Endothelial cell of umbilical vein (primary cell): ENCODE results near the gene FGF22. TPM values are rescaled to one million over a fixed set of nuclear protein-coding genes. Genes with fewer than 3 reads are reported as not detected.
A peak's percentile ranks its signal among the peaks of the same experiment; 100 is the strongest.

Experiments
- BruUV-seq: library from RNA; stranded (reverse); fragments of 400-500 nt; replicated peaks from 2 replicates; lab custom pipeline; 2021; lab: Mats Ljungman, UMichigan
- CTCF ChIA-PET: fragments of 300-600, 350-600 bp; sonication (Branson Sonifier 250); formaldehyde crosslinking; loops from one replicate; lab custom pipeline; 2021; ENCODE audit warnings: antibody characterized with exemption, inconsistent platforms; lab: Charles Lee
- POLR2A ChIA-PET: fragments of 300-600, 350-600 bp; sonication (Branson Sonifier 250); formaldehyde crosslinking; loops from one replicate; lab custom pipeline; 2021; ENCODE audit warnings: antibody characterized with exemption, inconsistent platforms; lab: Charles Lee
- DNase-seq: peaks from one replicate; pipeline ENCODE4 v3.0.0-alpha.2; 2011; ENCODE audit warnings: low read depth, low spot score
- FAIRE-seq: peaks from 2 replicates; lab custom pipeline; 2011; peaks lifted over from hg19 to GRCh38; lab: Jason Lieb, UNC
- H2AFZ ChIP-seq: 2 replicates; pipeline ENCODE4 v1.6.0; 2012; ENCODE audit warnings: low read depth, low read length, control low read depth, inconsistent platforms
- H3K27ac ChIP-seq: 2 replicates; pipeline ENCODE4 v1.5.1; 2011; ENCODE audit warnings: low read depth, mild to moderate bottlenecking, control low read depth, low read length, moderate library complexity; ENCODE audit not compliant: insufficient read depth
- H3K27me3 ChIP-seq, 2 experiments: 2 replicates each; pipeline versions ENCODE4 v1.6.0 to v1.6.1; 2011; ENCODE audit warnings: low read length in 2 of 2, mixed read lengths in 1 of 2; ENCODE audit not compliant: control insufficient read depth in 2 of 2, insufficient read depth in 2 of 2
- H3K36me3 ChIP-seq, 2 experiments: 2 replicates in 1 of 2; 3 replicates in 1 of 2; pipeline ENCODE4 v1.5.1; 2011; ENCODE audit warnings: low read length in 2 of 2, mild to moderate bottlenecking in 1 of 2, moderate library complexity in 1 of 2; ENCODE audit not compliant: control insufficient read depth in 2 of 2, insufficient read depth in 2 of 2; ENCODE audit errors: extremely low read depth in 1 of 2
- H3K4me1 ChIP-seq: 3 replicates; pipeline ENCODE4 v1.5.1; 2011; ENCODE audit warnings: mild to moderate bottlenecking, low read length; ENCODE audit not compliant: control insufficient read depth, insufficient read depth; ENCODE audit errors: extremely low read depth
- H3K4me2 ChIP-seq: 2 replicates; pipeline ENCODE4 v1.6.1; 2011; ENCODE audit warnings: low read length, control low read depth, mixed read lengths; ENCODE audit not compliant: insufficient read depth
- H3K4me3 ChIP-seq, 3 experiments: fragments of 200-600 bp in 1 of 3; sonication (generic), shearing (Covaris generic) in 1 of 3; replicated peaks in 1 of 3; 2 replicates each; pipeline ENCODE4 v1.5.1; 2011 to 2016; ENCODE audit warnings: control low read depth in 3 of 3, low read length in 3 of 3, mild to moderate bottlenecking in 2 of 3, inconsistent platforms in 1 of 3, low read depth in 1 of 3, moderate library complexity in 1 of 3; ENCODE audit not compliant: insufficient read depth in 1 of 3
- H3K79me2 ChIP-seq: 2 replicates; pipeline ENCODE4 v1.6.0; 2012; ENCODE audit warnings: low read length, inconsistent platforms; ENCODE audit not compliant: control insufficient read depth, insufficient read depth
- H3K9ac ChIP-seq: replicated peaks from 2 replicates; pipeline ENCODE3; 2011; ENCODE audit warnings: low read length, control low read depth; ENCODE audit not compliant: insufficient read depth; ENCODE audit errors: extremely low read depth
- H3K9me1 ChIP-seq: replicated peaks from 3 replicates; pipeline ENCODE4 v1.6.0; 2011; ENCODE audit warnings: mild to moderate bottlenecking, low read length; ENCODE audit not compliant: control insufficient read depth, insufficient read depth; ENCODE audit errors: extremely low read depth
- H3K9me3 ChIP-seq: replicated peaks from 2 replicates; pipeline ENCODE4 v1.5.1; 2012; ENCODE audit warnings: low read length, inconsistent platforms; ENCODE audit not compliant: control insufficient read depth, insufficient read depth
- H4K20me1 ChIP-seq: replicated peaks from 2 replicates; pipeline ENCODE3; 2011; ENCODE audit warnings: mild to moderate bottlenecking, low read length; ENCODE audit not compliant: control insufficient read depth, insufficient read depth; ENCODE audit errors: extremely low read depth
- EZH2 ChIP-seq: IDR thresholded peaks from 2 replicates; pipeline ENCODE4 v1.6.1; 2012; ENCODE audit warnings: borderline replicate concordance, low read depth, mild to moderate bottlenecking, moderate library complexity, low read length, inconsistent platforms; ENCODE audit not compliant: severe bottlenecking
- FOS ChIP-seq: IDR thresholded peaks from 2 replicates; pipeline ENCODE4 v1.6.1; 2011; ENCODE audit warnings: mild to moderate bottlenecking, low read length, moderate library complexity, borderline replicate concordance; ENCODE audit not compliant: insufficient read depth
- GATA2 ChIP-seq: IDR thresholded peaks from 2 replicates; pipeline ENCODE4 v1.7.0; 2011; ENCODE audit warnings: low read depth, mild to moderate bottlenecking, moderate library complexity, mixed read lengths, low read length; ENCODE audit not compliant: insufficient read length, insufficient read depth
- JUN ChIP-seq: IDR thresholded peaks from 2 replicates; pipeline ENCODE4 v1.6.1; 2011; ENCODE audit warnings: borderline replicate concordance, low read depth; ENCODE audit not compliant: insufficient read length, insufficient read depth
- MYC ChIP-seq: IDR thresholded peaks from one replicate; pipeline ENCODE4 v1.6.1; 2011; ENCODE audit warnings: mild to moderate bottlenecking, low read depth, low read length
- POLR2A ChIP-seq: IDR thresholded peaks from 2 replicates; pipeline ENCODE4 v1.6.1; 2012; ENCODE audit warnings: low read depth, mild to moderate bottlenecking, control low read depth, low read length
- POLR2AphosphoS5 ChIP-seq: IDR thresholded peaks from 2 replicates; pipeline ENCODE4 v1.6.1; 2012; ENCODE audit warnings: low read depth, mild to moderate bottlenecking, control low read depth, low read length, moderate library complexity; ENCODE audit not compliant: insufficient read depth
- dilution Hi-C: fragments of 300-500 bp; cut with MboI; formaldehyde crosslinking; loops from one replicate; pipeline ENCODE4 v1.15.0; 2019; ENCODE audit warnings: low sequenced_read_pairs; ENCODE audit not compliant: extremely low pct_ligation_motif_present
- intact Hi-C: fragments of 100-400 bp; cut with micrococcal nuclease; formaldehyde crosslinking; loops from one replicate; pipeline ENCODE4 v1.10.0; 2022
- polyA plus RNA-seq, 4 experiments: library from polyadenylated mRNA; depleted of rRNA in 3 of 4; stranded (reverse) in 3 of 4; unstranded in 1 of 4; fragments of >200 nt; gene quantifications; 2 replicates each; pipeline versions ENCODE4 v1.2.1 to v1.2.3, GENCODE V29; 2011 to 2012; ENCODE audit warnings: missing spikeins in 1 of 4
- total RNA-seq: library from RNA; stranded (reverse); gene quantifications from 2 replicates; pipeline ENCODE4 v1.2.3, GENCODE V29; 2021
- TF ChIP-seq, protein P1 (sequence below): IDR thresholded peaks from 2 replicates; pipeline ENCODE4 v1.6.1; 2011; ENCODE audit not compliant: insufficient read depth, insufficient read length
- TF ChIP-seq, protein P2 (sequence below), 2 donors: IDR thresholded peaks; 1 replicate in 1 of 2; 2 replicates in 1 of 2; pipeline ENCODE4 v1.5.1; 2011; ENCODE audit warnings: low read length in 2 of 2, mild to moderate bottlenecking in 2 of 2, moderate library complexity in 2 of 2, control low read depth in 1 of 2, inconsistent platforms in 1 of 2, low read depth in 1 of 2; ENCODE audit not compliant: insufficient read depth in 1 of 2; ENCODE audit errors: extremely low read depth in 1 of 2

FGF22 gene
- total and polyA plus RNA-seq, 2 donors (not counting 3 experiments of a cell fraction or from before 2014, with no cell fraction given), result 0.07 TPM; not detected in 1

DNA sequence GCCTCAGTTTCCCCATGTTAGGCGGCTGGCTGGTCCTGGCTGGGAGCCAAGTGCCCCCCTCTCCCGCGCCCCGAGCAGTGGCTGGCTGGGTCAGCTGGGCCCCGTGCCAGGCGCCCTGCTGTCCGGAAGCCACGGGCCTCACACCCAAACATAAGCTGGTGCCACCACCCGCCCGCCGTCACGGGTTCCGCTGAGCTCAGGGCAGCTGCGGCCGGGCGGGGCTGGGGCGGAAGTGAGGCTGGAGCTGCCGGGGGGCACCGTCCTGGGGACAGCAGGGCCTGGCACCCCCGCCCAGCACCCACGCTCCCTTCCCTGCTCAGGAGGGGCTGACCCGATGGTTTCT is 30.7 kb upstream of the FGF22 start:
- no peaks in the 10 kb centered on the region for H3K9me1 ChIP-seq

More for the DNA sequence above, 30.7 kb upstream of the FGF22 start:
- no TSS peak for BruUV-seq
- dilution Hi-C loops (no loop called here), intact Hi-C loops (no loop called here)
- H3K27me3 ChIP-seq, result no peaks in the 10 kb centered on the region
- peaks cover 8% of the 10 kb centered on the region for H3K4me1 ChIP-seq
- H4K20me1 ChIP-seq, result no peaks in the 10 kb centered on the region
- H3K36me3 ChIP-seq, result no peaks in the 10 kb centered on the region
- H3K4me2 ChIP-seq, result no peak overlapping the region
- ChIA-PET POLR2A (no interaction called here), CTCF (interaction anchor here (0.6 to 1.6 kb wide), 2 partner anchors 23 to 25 kb away, joined by 3 to 6 read pairs; no protein-coding TSS in a partner anchor)
- no peak overlapping the region for H3K4me3 ChIP-seq
- H3K9ac ChIP-seq, result no peak overlapping the region
- H2AFZ ChIP-seq, result no peak overlapping the region
- no peaks in the 10 kb centered on the region for H3K79me2 ChIP-seq
- TF ChIP-seq GATA2 (no peak), FOS (no peak), EZH2 (no peak), MYC (no peak), POLR2AphosphoS5 (no peak), JUN (no peak), POLR2A (no peak)
- TF ChIP-seq, protein P1, sequence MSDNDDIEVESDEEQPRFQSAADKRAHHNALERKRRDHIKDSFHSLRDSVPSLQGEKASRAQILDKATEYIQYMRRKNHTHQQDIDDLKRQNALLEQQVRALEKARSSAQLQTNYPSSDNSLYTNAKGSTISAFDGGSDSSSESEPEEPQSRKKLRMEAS, result no peak
- TF ChIP-seq, protein P2, sequence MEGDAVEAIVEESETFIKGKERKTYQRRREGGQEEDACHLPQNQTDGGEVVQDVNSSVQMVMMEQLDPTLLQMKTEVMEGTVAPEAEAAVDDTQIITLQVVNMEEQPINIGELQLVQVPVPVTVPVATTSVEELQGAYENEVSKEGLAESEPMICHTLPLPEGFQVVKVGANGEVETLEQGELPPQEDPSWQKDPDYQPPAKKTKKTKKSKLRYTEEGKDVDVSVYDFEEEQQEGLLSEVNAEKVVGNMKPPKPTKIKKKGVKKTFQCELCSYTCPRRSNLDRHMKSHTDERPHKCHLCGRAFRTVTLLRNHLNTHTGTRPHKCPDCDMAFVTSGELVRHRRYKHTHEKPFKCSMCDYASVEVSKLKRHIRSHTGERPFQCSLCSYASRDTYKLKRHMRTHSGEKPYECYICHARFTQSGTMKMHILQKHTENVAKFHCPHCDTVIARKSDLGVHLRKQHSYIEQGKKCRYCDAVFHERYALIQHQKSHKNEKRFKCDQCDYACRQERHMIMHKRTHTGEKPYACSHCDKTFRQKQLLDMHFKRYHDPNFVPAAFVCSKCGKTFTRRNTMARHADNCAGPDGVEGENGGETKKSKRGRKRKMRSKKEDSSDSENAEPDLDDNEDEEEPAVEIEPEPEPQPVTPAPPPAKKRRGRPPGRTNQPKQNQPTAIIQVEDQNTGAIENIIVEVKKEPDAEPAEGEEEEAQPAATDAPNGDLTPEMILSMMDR (IDR thresholded peaks at IDR 0.05; ENCODE audit: extremely low read depth in 1 of 2, insufficient read depth in 1 of 2, low read depth in 1 of 2, low read length in 2 of 2), result no peak
- DNase-seq (no peak), FAIRE-seq (no peak)
- H3K9me3 ChIP-seq, result no peaks in the 10 kb centered on the region
- peak overlapping the region; percentile 7 for H3K27ac ChIP-seq
